ENCODE data around the gene ZBTB18. TPM values are rescaled to one million over a fixed set of nuclear protein-coding genes. Genes with fewer than 3 reads are reported as not detected.
"Not testable (repeated sequence)": the region's sequence is repeated elsewhere in the genome, so short reads cannot be mapped to it uniquely, and the experiment has no call there.

Gene ZBTB18
- total RNA-seq, 2 experiments from 2014 or later = 8.2 TPM

DNA sequence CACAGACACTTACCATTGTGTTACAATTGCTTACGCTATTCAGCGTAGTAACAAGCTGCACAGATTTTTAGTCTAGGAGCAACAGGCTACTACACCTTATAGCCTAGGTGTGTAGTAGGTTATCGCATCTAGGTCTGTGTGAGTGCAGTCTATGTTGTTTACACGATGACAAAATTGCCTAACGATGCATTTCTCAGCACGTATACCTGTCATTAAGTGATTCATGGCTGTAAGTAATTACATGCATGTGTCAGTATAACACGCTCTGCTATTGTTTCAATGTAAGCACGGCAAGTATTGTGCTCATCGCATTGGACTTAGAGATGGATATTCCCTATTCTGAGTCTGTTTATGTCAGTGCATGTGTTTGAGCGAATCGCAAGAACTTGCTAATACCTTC, 15.7 kb upstream of the ZBTB18 start:
- no peaks in the 10 kb centered on the region for H3K9me3 Mint-ChIP-seq
- ATAC-seq (no peak), DNase-seq (no peak)
- POLR2A ChIA-PET = no interaction called here
- no peak overlapping the region for H3K27ac Mint-ChIP-seq
- H3K4me1 Mint-ChIP-seq (ENCODE audit: low read depth) = no peaks in the 10 kb centered on the region
- TF ChIP-seq CTCF (IDR thresholded peaks at IDR 0.05) = no peak
- peaks cover 8% of the 10 kb centered on the region for H3K27me3 Mint-ChIP-seq
- intact Hi-C loops (cut with micrococcal nuclease) = no loop called here
- H3K36me3 Mint-ChIP-seq (ENCODE audit: low read depth) = no peaks in the 10 kb centered on the region
- CTCF ChIA-PET = no interaction called here
- no peak overlapping the region for H3K4me3 Mint-ChIP-seq

GRCh38 chr1:244037252-244037651, 13.8 kb upstream of the ZBTB18 start:
- Mint-ChIP-seq H3K4me3 (no peak overlapping the region), H3K27ac (no peak overlapping the region), H3K27me3 (peaks cover 8% of the 10 kb centered on the region), H3K36me3 (ENCODE audit: low read depth) (no peaks in the 10 kb centered on the region), H3K9me3 (no peaks in the 10 kb centered on the region), H3K4me1 (ENCODE audit: low read depth) (no peaks in the 10 kb centered on the region)
- ChIA-PET CTCF (no interaction called here), POLR2A (interaction anchor here (0.7 kb wide), 1 partner anchor 69 kb away, joined by 3 read pairs; no protein-coding TSS in a partner anchor)
- no peak for DNase-seq
- no peak for ATAC-seq
- intact Hi-C loops (cut with micrococcal nuclease) = no loop called here
- no peak for TF ChIP-seq CTCF (IDR thresholded peaks at IDR 0.05)

DNA sequence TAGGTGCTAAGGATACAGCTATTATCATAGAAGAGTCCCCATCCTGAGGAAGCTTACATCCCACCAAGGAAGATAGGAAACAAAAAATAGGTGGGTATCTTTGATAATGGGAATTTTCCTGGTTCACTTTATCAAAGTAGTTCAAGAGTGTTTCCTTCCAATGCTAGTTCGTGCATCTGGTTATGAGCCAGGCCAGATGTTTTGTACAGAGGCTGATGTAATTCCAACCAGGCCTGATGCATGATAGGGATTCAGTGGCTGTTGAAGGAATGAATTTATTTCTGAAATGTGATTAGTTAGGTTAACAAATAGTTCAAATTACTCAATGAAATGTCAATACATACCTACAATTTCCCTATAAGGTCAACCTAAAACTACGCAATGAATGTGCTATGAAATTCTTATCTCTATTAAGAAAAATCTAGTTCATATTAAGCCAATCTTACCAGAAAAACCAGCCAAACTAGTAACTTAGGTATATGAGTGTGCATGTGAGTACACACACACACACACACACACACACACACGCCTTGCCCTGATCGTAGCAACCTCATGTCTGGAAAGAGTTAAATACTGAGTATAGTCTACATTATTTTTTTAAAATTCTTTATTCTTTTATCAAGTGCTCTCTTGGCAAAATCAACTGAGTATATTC, 9.5 kb upstream of the ZBTB18 start:
- CTCF ChIA-PET = no interaction called here
- DNase-seq = no peak

GRCh38 chr1:244042293-244042692, 8.8 kb upstream of the ZBTB18 start:
- POLR2A ChIA-PET = interaction anchor here (0.7 kb wide), 1 partner anchor 697 kb away, joined by 5 read pairs; no protein-coding TSS in a partner anchor
- no peak for ATAC-seq
- H3K36me3 Mint-ChIP-seq (ENCODE audit: low read depth) = no peaks in the 10 kb centered on the region
- DNase-seq = no peak
- H3K4me1 Mint-ChIP-seq (ENCODE audit: low read depth) = peaks cover 22% of the 10 kb centered on the region
- intact Hi-C loops (cut with micrococcal nuclease) = loop anchor here (10.0 kb wide), 1 partner anchor 187 kb away; the partner anchor contains the start of gene AKT3
- no peak for TF ChIP-seq CTCF (IDR thresholded peaks at IDR 0.05)
- no peak overlapping the region for H3K27ac Mint-ChIP-seq
- CTCF ChIA-PET = no interaction called here
- no peaks in the 10 kb centered on the region for H3K9me3 Mint-ChIP-seq
- peaks cover 2% of the 10 kb centered on the region for H3K27me3 Mint-ChIP-seq
- H3K4me3 Mint-ChIP-seq = no peak overlapping the region

More for the DNA sequence above, 9.5 kb upstream of the ZBTB18 start:
- Mint-ChIP-seq H3K4me1 (ENCODE audit: low read depth) (peaks cover 15% of the 10 kb centered on the region), H3K27ac (no peak overlapping the region), H3K27me3 (peaks cover 2% of the 10 kb centered on the region), H3K4me3 (no peak overlapping the region), H3K9me3 (no peaks in the 10 kb centered on the region), H3K36me3 (ENCODE audit: low read depth) (no peaks in the 10 kb centered on the region)
- TF ChIP-seq CTCF (IDR thresholded peaks at IDR 0.05) = no peak
- intact Hi-C loops (cut with micrococcal nuclease) = loop anchor here (10.0 kb wide), 1 partner anchor 187 kb away; the partner anchor contains the start of gene AKT3
- POLR2A ChIA-PET = interaction anchor here (0.7 kb wide), 1 partner anchor 696 kb away, joined by 5 read pairs; no protein-coding TSS in a partner anchor
- ATAC-seq = no peak

- CTCF ChIA-PET = no interaction called here
- POLR2A ChIA-PET = no interaction called here
- intact Hi-C loops (cut with micrococcal nuclease) = loop anchor here (10.0 kb wide), 1 partner anchor 190 kb away; the partner anchor contains the start of gene AKT3
- peaks cover 24% of the 10 kb centered on the region for H3K4me1 Mint-ChIP-seq (ENCODE audit: low read depth)
- H3K9me3 Mint-ChIP-seq = no peaks in the 10 kb centered on the region
- no peak overlapping the region for H3K4me3 Mint-ChIP-seq
- no peak for TF ChIP-seq CTCF (IDR thresholded peaks at IDR 0.05)
- no peak for ATAC-seq
- no peaks in the 10 kb centered on the region for H3K27me3 Mint-ChIP-seq
- H3K36me3 Mint-ChIP-seq (ENCODE audit: low read depth) = no peaks in the 10 kb centered on the region
- DNase-seq = no peak
- H3K27ac Mint-ChIP-seq = no peak overlapping the region
Observed at GRCh38 chr1:244044423-244044822, 6.7 kb upstream of the ZBTB18 start.

DNA sequence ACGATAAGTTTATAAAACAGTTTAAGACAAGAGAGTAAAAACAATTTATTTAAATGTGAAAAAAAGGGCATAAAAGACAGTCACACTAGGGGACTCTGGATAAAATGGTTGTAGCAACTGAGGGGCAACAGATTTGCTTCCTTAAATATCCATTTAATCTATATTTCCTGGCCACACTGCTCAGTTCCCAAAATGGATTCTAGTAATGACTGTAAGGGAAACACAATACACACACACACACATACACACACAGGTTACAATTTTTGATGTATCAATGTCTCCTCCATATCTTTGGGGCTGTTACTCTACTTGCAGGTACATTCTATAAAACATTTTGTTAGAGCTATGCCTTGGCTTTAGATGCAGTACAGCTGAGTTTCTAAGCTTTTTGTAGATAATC, 4.8 kb upstream of the ZBTB18 start:
- peaks cover 39% of the 10 kb centered on the region for H3K4me1 Mint-ChIP-seq (ENCODE audit: low read depth)
- CTCF ChIA-PET; H3K27ac Mint-ChIP-seq; DNase-seq; H3K27me3 Mint-ChIP-seq; H3K9me3 Mint-ChIP-seq; H3K36me3 Mint-ChIP-seq (ENCODE audit: low read depth); ATAC-seq; H3K4me3 Mint-ChIP-seq: not testable (repeated sequence)
- POLR2A ChIA-PET = interaction anchor here (0.6 to 1.3 kb wide), 2 partner anchors 9 to 60 kb away, joined by 3 read pairs; no protein-coding TSS in a partner anchor
- intact Hi-C loops (cut with micrococcal nuclease) = loop anchor here (10.0 kb wide), 1 partner anchor 191 kb away; the partner anchor contains the start of gene AKT3
